HG02678 (cell line): ENCODE results near the gene KDM6B.

Experiments used
- ATAC-seq: cut with Tn5 transposase; IDR thresholded peaks from one replicate; pipeline ENCODE4 v1.9.1; 2021; ENCODE audit warnings: mild to moderate bottlenecking, moderate library complexity; ENCODE audit not compliant: unreplicated experiment

Gene KDM6B

DNA sequence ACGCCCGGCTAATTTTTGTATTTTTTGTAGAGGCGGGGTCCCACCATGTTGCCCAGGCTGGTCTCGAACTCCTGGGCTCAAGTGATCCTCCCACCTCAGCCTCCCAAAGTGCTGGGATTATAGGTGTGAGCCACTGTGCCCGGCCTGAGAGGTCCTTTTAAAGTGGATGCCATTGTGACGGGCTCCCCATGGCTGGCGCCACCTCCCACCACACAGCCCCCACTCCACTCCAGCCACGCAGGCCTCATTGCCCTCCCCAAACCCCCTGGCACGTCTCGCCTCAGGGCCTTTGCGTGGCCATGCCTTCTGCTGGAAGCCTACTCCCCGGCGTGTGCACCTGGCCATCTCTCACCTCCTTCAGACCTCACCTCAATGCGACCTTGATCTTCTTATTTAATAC, 11.9 kb upstream of the KDM6B start:
- no peak for ATAC-seq

DNA sequence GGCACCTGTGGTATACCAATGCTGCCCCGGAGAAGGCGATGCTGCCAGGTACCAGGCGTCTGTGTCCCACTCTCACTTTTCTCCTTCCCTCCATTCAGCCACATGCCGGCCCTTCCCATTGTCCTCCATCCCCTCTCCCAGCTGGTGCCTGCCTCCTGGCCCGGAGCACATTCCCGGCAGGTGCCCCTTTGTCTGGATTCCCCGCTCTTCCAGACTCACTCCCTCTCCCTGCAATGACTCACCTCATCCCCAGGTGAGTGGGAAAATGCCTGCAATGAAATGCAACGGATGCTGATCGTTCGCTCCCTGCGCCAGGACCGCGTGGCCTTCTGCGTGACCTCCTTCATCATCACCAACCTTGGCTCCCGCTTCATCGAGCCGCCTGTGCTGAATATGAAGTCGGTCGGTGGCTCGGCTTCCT, 10.4 kb upstream of the KDM6B start:
- no peak for ATAC-seq

DNA sequence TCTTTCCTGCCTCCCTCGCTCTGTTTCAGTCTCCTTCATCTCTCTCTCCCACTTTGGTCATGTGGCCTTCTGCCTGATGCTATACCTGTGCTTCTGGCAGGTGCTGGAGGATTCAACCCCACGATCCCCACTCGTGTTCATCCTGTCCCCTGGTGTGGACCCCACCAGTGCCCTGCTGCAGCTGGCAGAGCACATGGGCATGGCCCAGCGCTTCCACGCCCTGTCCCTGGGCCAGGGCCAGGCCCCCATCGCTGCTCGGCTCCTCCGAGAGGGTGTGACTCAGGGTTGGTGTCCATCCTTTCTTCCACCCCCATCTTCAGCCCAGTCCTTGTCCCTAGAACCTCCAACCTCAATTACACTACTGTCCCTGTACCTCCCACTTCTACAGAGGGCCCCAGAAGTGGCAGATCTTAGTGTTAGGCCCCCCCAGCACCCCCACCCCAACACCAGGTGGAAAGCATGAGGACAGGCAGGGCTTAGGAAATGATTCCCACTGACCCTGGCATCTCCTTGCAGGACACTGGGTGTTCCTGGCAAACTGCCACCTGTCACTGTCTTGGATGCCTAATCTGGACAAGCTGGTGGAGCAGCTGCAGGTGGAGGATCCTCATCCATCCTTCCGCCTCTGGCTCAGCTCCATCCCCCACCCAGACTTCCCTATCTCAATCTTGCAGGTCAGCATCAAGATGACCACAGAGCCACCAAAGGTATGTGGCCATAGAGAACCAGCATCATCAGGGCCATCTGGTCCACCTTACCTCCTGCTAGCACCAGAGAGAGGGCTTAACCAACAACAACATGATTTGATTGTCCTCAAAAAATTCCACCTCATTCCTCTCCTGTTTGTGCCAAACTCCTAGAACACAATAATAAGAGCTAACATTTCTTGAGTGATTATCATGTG, 9.7 kb upstream of the KDM6B start:
- no peak for ATAC-seq

DNA sequence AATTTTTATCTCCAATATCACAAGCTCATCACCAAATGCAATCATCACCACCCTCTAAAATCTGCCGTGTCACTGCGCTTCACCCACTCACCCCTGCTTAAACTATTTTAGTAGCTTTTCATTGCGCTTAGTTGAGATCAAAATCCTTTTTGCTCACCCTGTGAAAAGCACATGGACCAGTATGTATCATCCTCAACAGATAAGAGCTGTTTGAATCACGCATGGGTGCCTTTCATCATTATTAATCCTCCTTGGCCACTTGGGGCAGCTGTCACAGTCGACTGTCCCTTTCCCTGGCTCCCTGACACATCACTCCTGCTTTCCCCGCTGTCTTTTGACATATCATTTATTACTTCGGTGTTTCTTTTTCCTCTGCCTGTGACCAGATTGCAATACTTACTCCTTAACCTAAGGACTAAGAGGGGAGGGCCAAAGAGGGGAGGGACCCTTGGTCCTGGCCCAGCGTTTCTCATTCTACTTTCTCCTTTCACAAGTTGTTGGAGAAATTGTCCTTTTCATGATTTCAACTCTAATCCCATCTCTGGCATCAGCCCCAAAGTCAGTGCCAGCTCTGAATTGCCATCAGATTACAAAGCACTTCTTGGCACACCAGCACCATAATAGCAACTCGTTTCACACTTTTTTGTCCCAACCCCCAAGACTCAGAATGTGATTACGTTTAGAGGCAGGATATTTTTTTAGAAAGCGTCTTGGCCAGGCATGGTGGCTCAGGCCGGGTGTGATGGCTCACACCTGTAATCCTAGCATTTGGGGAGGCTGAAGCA, 8.6 kb upstream of the KDM6B start:
- no peak for ATAC-seq

DNA sequence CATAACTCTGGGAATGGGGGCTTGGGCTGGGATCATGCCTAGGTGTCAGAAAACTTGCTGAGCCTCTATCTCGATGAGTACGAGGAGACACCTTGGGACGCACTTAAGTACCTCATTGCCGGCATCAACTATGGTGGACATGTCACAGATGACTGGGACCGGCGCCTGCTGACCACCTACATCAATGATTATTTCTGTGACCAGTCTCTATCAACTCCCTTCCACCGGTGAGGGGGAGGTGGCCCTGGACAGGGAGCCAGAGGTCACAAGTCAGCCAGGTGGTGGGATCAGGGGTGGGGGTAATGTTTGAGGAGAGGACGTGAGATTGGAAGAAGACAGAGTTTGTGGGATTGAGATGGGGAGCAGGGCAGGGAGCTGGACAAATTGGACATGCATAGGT, 3.4 kb upstream of the KDM6B start:
- no peak for ATAC-seq

DNA sequence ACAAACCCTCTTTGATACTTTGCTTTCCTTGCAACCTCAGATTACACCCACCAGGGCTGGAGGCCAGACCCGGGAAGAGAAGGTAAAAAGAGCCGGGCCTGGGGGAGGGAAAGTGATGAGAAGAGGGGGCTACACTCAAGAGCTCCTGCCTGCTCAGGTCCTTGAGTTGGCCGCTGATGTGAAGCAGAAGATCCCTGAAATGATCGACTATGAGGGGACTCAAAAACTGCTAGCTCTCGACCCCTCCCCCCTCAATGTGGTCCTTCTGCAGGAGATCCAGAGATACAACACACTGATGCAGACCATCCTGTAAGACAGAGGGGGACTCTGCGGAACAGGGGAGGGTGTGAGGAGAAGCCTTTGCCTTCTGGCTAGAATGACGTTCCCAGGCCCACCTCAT, 2.8 kb upstream of the KDM6B start:
- no peak for ATAC-seq

DNA sequence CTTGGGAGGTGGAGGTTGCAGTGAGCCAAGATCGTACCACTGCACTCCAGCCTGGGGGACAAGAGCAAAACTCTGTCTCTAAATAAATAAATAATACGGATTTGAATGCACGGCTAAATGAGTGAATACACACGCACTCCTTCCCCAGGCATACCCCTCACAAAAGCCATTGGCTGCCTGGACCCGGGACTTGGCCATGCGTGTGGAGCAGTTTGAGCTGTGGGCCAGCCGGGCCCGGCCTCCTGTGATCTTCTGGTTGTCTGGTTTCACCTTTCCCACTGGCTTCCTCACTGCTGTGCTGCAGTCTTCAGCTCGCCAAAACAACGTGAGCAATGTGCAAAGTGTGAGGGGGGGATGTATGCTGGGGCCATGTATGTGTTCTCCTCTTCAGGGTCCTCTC, 1.6 kb upstream of the KDM6B start:
- ATAC-seq = no peak

DNA sequence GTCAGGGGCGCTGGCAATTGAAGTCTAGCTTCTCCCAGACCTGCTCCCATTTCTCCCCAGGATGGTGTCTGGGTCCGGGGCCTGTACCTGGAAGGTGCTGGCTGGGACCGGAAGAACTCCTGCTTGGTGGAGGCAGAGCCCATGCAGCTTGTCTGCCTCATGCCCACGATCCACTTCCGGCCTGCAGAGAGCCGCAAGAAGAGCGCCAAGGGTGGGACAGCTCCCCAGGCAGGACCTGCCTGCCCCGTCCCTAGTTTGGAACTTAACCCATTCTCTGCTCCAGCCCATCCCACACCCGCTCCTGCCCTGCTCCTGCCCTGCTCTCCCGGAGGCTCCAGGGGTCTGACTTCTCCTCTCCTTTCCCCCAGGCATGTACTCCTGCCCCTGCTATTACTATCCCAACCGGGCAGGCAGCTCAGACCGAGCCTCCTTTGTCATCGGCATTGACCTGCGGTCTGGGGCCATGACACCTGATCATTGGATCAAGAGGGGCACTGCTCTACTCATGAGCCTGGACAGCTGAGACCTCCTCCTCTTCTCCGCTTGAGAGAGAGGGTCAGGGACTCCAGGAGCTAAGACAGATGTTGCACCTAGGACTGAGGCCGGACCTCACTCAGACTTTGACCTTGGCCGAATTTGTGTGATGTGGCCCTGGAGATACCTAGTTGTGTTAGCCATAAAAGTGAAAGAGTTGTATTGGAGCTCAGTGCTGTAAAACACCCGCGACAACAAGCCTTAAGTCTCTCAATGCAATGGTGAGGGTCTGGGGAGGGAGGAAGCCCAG, 814 bp upstream of the KDM6B start:
- no peak for ATAC-seq

DNA sequence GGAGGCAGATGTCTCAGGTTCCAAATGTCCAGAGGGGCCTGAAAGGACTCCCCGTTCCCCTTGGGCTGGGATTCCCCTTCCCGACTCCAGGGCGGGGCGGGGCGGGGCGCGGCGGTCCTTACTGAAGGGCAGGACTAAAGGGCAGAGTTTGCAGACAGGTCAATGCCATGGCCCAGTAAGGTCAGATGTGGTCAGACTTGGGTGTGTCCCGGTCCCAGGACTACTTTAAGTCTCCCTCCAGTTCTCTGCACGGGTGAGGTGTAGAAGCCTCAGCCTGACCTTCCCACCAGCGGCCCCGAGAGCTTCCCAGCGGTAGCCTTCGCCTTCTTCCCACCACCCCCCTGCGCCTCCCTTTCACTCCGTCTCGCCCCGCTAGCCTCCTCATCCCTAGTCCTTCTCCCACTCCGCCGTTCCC, 532 bp downstream of the KDM6B start:
- no peak for ATAC-seq

DNA sequence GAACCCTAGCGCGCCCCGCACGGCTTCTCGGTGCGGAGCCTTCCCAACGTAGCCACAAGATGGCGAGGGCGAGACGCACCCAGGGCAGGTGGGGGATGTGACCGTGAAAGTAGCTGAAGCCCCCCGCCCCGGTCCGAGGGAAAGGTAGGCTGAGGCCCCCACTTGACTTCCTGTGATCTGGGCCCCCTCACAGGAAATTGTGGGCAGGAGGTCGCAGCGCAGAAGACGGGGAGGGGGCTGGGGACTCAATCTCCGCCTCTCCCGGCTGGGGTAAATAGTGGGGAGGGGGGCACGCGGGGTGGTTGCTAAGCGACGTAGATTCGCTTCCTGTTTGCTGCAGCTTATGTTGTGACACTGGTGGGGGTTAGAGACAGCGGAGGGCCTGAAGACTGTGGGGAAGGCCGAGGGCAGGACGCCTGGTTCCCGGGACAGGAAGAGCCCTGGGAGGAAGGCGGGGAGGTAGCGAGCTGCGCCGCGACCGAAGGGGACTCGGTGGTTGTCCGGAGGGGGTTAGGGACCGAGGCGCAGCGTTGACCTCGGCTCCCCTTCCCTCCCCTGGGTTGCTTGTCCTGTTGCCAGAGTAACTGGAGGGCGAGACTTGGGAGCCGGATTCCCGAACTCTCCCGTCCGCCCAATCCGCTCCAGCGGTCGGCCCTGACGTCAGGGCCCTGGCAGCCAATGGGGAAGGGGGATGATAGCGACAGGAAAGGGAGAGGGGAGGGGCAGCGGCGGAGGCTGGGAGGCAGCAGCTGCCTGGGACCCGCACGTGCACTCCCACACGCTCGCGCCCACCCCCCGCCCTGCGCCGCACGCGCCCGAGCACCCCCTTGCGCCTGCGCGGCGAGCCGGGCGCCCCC, 1.2 kb downstream of the KDM6B start:
- ATAC-seq = peak; percentile 54

DNA sequence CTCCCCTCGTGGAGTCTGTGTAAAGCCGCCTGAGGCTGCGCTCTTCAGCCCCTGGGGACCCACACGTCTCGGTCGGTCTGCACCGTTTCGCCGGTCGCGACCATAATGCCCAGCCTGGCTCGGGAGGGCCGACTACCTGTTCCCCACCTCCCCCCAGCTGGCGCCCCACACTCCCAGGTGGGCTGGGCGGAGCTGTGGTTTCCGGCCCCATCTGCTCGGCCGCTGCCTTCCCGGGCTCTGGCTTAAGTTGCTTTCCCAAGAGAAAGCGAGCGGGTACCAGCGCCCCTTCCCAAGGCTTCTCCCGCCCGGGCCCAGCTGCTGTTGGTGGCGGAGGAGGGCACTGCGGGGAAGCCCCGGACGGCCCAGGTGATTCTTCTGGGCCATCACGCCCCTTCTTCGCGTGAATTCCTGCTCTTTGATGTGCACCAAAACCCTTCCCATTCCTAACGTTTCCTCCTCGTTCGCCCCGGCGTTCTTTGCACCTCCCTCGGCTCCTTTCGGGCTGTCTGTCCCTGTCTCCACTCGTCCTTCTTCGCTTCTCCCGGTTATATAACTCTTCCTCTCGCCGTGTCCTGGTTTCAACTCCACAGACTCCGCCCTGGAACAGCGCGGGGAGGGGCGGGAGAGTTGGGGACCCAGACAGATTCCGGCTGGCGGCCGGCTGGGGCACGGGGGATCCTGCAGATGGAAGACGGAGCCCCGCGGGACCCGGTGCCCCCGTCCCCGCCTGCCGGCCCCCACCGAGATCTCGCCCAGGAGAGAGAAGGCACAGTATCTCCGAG, 2.0 kb downstream of the KDM6B start:
- no peak for ATAC-seq

DNA sequence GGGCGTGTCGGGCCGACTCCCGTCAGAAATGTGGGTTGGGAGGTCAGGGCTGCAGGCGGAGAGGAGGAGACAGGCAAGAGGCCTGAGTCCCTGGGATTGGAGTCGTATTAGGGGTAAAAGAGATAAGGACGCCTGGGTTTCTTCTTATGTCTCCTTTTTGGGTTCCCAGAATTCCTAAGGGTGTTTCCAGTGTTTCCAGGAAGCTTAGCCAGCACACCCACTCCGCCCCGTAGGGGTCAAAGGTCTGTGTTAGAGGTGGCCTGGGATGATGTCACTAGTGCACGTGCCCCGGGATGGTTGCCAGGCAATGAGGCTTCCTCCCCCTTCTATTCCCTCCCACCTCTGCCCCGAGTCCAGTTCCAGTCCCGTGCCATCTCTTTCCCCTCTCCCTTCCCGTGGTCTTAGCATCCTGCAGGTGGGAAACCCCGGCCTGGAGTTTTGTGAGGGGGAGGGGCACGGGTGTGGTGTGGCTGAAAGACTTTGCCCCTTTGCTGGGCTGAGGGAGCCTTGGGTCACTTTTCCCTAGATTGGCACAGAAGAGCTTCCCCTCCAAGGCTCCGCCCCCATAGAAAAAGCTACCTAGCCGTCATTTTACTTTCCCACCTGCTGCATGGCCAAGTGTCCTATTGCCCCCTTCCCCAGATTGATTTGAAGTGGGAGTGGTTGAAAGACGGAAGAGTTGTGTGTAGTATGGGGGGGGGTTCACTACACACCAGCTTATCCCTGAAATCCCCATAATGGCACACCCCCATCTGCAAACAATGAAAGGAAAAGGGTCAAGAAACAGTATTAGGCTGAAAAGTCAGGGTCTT, 2.8 kb downstream of the KDM6B start:
- no peak for ATAC-seq

DNA sequence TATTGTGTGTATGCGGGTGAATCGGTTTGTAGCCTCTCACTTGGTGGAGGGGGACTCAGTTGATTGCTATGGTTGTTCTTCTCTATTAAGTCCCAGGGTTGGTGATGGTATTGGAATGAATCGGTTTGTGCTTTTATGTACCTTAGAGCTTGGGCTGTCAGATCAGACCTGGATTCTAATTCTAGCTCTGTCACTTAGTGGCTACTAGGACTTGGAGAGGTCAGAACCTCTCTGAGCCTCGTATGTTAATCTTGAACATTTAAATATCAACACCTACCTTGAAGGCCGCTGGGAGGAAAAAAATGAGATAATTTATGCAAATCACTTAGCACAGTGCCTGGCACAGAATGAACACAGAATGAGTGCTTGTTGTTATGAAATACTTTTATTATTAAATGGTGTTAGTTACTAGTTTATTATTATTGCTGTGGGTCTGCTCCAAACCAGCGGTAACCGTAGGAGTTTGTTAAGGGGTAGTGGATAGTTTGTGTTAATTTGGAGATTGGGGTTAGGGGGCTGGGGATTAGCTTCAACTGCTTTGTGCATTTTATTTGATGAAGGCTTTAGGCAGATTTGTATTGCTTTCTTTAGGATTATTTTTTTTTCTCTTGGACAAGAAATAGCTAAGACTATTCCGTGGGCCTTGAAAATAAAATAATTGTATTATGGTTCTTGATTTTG, 3.5 kb downstream of the KDM6B start:
- ATAC-seq = no peak

DNA sequence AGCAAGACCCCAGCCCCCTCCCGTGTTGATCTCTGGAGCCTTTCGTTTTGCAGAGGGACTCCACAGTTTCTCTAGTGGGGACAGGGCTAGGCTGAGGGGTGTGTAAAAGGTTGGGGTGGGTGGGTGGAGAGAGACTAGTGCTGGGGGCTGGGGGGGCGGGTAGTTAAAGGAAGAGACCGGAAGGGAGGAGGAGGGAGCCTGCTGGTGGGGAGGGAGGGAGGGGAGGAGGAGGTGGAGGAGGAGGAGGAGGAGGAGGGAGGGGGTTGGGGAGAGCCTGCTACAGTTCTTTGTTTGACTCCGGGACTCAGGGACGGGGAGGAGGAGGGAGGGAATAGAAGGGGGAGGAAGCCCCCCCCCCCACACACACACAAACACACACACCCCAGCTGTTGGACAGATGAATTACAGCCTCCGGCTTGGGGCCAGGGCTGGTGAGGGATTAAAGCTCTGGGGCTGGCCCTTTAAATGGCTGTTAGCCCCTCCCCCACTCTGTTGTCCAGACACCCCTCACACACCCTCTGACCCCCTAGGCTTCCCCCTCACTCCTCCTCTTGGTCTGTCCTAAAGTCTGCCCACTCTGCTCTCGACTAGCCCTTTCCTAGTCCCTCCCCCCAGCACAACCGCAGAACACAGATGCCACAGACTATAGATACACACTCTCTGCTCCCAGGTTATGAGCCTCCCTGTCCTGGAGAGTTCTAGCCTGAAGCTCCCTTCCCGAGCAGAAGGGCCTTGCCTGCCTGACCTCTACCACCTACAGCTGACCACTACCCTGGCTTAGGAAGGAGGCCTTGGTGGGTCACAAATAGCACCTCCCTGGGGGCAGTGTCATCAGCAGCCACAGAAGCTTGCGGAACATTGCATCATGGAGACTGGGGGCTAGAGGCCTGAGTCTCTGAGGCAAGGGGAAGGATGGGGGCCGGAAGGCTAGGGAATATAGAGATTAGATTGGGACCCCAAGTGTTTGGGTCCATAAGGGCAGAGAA, 4.4 kb downstream of the KDM6B start:
- ATAC-seq = no peak

DNA sequence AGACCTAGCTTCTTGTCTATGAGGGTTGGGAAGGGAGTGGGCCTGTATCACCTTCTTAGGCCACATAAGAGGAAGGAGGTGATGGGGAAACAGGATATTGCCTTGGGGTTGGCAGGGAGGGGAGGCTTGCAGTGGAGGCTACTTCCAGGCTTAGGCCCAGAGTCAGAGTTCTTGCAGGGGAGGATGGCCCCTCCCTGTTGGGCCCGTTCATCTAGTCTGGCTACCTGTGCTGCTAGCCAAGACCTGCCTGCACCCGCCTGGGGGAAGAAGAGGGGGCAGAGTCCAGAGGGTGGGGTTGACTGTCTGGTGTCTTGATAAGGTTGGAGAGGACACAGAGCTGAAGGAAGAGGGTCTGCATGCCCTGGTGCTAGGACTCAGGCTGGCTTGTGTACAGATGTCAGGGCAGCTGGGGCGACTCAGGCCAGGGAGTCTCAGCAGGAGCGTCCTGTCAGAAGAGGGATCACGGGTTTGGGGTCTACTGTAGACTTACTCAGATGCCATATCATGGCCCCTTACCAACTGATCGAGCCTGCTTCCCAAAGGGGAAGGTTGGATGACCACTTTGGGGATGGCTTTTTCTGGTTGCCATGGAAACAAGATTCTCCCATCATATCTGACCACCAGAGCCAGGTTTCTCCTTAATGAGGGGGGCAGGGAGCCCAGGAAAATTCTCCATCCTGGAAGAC, 5.3 kb downstream of the KDM6B start:
- no peak for ATAC-seq

DNA sequence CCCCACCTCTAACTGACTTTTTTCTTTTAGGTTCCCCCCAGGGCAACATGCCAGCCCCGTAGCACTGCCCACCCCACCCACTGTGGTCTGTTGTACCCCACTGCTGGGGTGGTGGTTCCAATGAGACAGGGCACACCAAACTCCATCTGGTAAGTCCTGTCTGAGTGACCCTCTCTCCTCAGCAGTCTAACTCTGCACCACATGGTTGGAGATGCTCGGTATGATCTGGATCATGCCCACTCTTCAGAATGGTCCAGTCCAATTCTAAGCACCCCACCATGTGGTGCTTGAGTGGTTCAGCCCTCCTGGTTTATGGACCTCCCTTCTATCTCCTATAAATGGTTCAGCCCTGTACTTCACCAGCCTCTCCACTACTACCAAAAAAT, 5.9 kb downstream of the KDM6B start:
- no peak for ATAC-seq

DNA sequence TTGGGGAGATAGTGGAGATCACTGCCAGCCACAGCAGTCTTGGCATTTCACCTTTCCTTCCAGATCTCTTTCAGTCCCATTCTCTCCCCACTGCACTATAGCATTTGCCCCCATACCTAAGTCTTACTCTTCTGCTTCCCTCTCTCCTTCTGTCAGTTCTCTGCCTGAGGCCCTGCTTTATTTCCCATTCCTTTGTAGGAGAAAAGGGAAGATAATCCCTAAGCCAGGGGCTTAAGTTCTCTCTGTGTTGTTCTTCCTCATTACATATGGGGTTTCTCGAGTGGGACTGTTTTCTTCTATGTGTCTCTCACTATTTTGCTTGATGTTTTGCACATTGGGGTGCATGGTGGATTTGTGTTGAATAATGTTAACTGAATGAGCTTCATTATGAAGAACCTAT, 6.4 kb downstream of the KDM6B start:
- no peak for ATAC-seq
